Kidney epithelial cell (primary cell): Measurements from ENCODE around the gene CDH23. TPM values are rescaled to one million over a fixed set of nuclear protein-coding genes. Genes with fewer than 3 reads are reported as not detected.

ENCODE experiments used
- DNase-seq: peaks from one replicate; pipeline ENCODE4 v3.0.0-alpha.2; 2010; ENCODE audit warnings: low read depth
- H3K27me3 ChIP-seq: 2 replicates; pipeline ENCODE4 v1.6.0; 2011; ENCODE audit warnings: low read length; ENCODE audit not compliant: control insufficient read depth, insufficient read depth
- H3K36me3 ChIP-seq: 2 replicates; pipeline ENCODE4 v1.5.1; 2011; ENCODE audit warnings: low read length; ENCODE audit not compliant: control insufficient read depth, insufficient read depth
- H3K4me3 ChIP-seq: 2 replicates; pipeline ENCODE4 v1.5.1; 2011; ENCODE audit warnings: low read depth, mild to moderate bottlenecking, control low read depth, low read length
- CTCF ChIP-seq: IDR thresholded peaks from 2 replicates; pipeline ENCODE4 v1.5.1; 2011; ENCODE audit warnings: mild to moderate bottlenecking, moderate library complexity, low read length, control low read depth, inconsistent platforms; ENCODE audit not compliant: insufficient read depth, poor library complexity, severe bottlenecking
- total RNA-seq: library from RNA; depleted of rRNA; stranded (reverse); fragments of >200 nt; gene quantifications from 2 replicates; pipeline ENCODE4 v1.2.3, GENCODE V29; 2015

Gene CDH23
- total RNA-seq, 1 donor from 2014 or later = 0.04 TPM

GRCh38 chr10:71442000-71442399 is 45.3 kb downstream of the CDH23 start:
- TF ChIP-seq CTCF = no peak
- no peak for DNase-seq
- no peak overlapping the region for H3K4me3 ChIP-seq
- peaks cover 18% of the 10 kb centered on the region for H3K27me3 ChIP-seq
- no peaks in the 10 kb centered on the region for H3K36me3 ChIP-seq

- Histone ChIP-seq H3K4me3 (no peak overlapping the region), H3K27me3 (peaks cover 20% of the 10 kb centered on the region), H3K36me3 (no peaks in the 10 kb centered on the region)
- TF ChIP-seq CTCF = no peak
- no peak for DNase-seq
Measured at GRCh38 chr10:71442859-71443570, 46.3 kb downstream of the CDH23 start.

GRCh38 chr10:71443676-71444075 is 47.0 kb downstream of the CDH23 start:
- Histone ChIP-seq H3K27me3 (peaks cover 20% of the 10 kb centered on the region), H3K4me3 (no peak overlapping the region), H3K36me3 (no peaks in the 10 kb centered on the region)
- DNase-seq = no peak
- TF ChIP-seq CTCF = no peak

GRCh38 chr10:71444284-71445054 is 47.7 kb downstream of the CDH23 start:
- peaks cover 22% of the 10 kb centered on the region for H3K27me3 ChIP-seq
- H3K36me3 ChIP-seq = no peaks in the 10 kb centered on the region
- no peak for TF ChIP-seq CTCF
- DNase-seq = no peak
- no peak overlapping the region for H3K4me3 ChIP-seq

- no peak for TF ChIP-seq CTCF
- Histone ChIP-seq H3K36me3 (no peaks in the 10 kb centered on the region), H3K4me3 (no peak overlapping the region)
Measured at GRCh38 chr10:71447676-71448075, 51.0 kb downstream of the CDH23 start.

More at GRCh38 chr10:71447676-71448075, 51.0 kb downstream of the CDH23 start:
- peaks cover 14% of the 10 kb centered on the region for H3K27me3 ChIP-seq
- no peak for DNase-seq
